Neural progenitor cell (in vitro differentiated cells): Measurements from ENCODE around the gene HKDC1.
"Not testable (repeated sequence)": the region's sequence is repeated elsewhere in the genome, so short reads cannot be mapped to it uniquely, and the experiment has no call there.

ENCODE experiments used
- CTCF ChIP-seq: fragments of 200-600 bp; sonication (generic); IDR thresholded peaks from 2 replicates; pipeline ENCODE4 v1.5.1; 2017; ENCODE audit warnings: antibody characterized with exemption, mild to moderate bottlenecking
- EZH2phosphoT487 ChIP-seq: fragments of 200-600 bp; sonication (generic); IDR thresholded peaks from 2 replicates; pipeline ENCODE4 v1.6.1; 2017; ENCODE audit warnings: antibody characterized with exemption

- TF ChIP-seq CTCF, EZH2phosphoT487: not testable (repeated sequence)
These were observed 31.3 kb downstream of the HKDC1 start for GRCh38 chr10:69251417-69251816.
